HG02763 (cell line): Measurements from ENCODE around the gene HCN1.

Source experiments
- ATAC-seq: cut with Tn5 transposase; IDR thresholded peaks from one replicate; pipeline ENCODE4 v1.9.1; 2021; ENCODE audit warnings: mild to moderate bottlenecking, moderate library complexity; ENCODE audit not compliant: unreplicated experiment

Gene HCN1

DNA sequence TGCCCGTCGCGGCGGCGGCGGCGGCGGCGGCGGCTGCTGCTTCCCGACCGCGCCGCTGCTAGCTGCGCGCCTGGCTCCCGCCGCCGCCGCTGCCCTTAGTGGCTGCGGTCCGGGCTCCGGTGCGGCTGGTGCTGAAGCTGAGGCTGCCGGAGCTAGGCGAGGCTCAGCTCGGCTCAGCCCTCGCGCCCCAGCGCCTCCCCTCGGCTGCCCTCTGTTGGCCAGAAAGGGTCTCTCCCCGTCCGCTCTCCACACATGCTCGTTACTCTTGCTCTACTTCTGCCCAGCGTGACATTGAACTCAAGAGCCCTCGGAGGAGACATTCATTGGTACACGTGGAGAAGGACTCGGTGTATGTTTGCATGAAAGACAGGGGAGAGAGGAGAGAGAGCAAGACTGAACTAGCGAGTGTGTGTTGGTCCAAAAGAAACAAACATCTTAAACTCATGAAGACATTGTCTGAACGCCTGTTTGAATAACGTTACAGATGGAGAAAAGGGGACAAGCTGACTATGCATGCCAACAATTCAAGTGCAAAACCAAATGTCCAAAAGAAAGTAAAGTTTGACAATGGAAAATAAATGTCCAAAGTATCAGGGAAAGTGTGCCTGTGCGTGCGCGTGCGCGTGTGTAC, at the start of gene HCN1:
Gene HCN1 (minus strand): TSS at position 175 of the 631 bp plus-strand sequence.
- ATAC-seq = peak; percentile 73

DNA sequence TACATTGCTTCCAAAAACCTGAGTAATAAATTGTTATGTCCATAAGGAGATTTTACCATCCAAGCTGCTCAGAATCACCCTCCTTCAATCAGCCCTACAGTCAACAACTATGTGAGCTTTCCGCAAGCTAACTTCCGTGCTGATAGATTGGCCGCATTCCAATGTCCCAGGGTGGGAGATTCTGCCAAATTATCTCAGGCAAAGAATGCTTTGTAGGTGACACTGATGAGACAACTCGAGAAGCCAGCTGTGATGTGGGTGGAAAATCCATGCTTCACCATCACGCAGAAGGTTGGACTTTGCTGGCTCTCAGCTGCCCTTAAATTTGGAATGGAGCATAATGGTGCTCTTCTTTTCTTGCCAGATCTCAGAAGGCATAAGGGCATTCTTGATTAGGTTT, 44.9 kb upstream of the HCN1 start:
- no peak for ATAC-seq

DNA sequence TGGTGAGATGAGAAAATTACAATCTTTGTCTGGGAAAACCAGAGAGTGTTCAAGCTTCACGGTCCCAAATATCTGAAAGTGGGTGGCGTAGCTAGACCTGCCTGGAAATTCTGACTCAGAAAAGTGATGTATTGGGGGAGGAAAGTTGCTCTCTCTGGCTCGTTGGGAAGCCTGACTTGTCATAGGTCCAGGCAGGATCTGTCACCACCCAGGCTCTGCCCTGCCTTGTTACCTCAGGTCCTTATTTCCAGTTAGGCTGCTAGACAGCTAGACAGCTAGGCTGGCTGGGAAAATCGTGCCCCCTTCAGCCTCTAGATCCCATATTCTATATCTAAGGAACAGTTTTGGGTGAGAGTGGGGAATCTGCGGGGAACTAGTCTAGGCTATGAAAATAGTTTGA, 41.0 kb upstream of the HCN1 start:
- no peak for ATAC-seq

DNA sequence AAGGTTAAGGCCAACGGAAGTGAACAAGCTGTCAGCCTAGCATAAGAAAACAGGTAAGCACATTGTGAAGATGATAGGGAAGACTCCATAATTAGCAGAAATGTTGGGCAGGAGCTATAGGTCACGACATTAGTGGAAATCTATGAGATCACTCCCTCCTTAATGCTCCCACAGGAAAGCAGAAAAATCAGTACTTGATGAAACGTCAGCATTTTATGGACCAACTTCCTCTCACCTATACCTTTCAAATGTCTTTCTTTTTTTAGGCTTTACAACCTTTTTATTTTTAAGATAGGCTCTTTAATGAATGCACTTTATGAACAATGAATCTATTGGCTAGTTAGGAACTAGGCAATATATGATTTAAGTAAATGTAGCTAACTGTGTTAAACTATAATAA, 29.4 kb upstream of the HCN1 start:
- ATAC-seq = no peak

DNA sequence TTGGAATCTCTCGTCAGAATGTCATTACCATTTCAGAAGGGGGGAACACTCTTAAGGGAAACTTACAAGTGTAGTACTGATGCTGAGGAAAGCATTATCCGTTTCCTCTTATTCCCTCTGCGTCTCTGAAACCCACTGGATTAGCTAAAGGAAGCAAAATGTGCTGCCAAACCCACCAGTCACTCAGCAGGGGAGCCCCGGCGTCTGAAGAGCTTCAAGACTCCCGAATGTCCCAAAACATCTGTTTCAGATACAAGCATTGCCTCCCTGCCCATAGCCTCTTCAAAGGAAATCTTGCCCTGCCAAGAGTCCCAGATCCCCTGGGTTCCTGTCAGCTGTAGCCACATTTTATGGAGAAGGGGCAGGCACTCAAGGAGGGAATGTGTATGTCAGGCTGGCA, 1.0 kb upstream of the HCN1 start:
- no peak for ATAC-seq

DNA sequence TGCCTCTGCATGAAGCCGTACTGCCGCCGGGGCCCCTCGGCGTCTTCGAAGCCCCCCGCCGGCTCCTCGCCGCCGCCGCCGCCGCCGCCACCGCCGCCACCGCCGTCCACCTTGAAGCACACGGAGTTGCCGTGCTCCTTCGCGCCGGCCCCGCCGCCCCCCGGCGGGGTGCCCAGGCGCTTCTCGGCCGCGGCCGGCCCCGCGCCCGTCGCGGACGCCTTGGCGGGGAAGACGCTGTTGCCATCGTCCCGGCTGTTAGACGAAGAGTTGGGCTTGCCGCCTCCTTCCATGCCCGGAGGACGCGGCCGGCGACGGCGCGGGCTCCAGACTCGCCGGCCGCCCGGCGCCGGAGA, 400 bp downstream of the HCN1 start:
- peak; percentile 22 for ATAC-seq

DNA sequence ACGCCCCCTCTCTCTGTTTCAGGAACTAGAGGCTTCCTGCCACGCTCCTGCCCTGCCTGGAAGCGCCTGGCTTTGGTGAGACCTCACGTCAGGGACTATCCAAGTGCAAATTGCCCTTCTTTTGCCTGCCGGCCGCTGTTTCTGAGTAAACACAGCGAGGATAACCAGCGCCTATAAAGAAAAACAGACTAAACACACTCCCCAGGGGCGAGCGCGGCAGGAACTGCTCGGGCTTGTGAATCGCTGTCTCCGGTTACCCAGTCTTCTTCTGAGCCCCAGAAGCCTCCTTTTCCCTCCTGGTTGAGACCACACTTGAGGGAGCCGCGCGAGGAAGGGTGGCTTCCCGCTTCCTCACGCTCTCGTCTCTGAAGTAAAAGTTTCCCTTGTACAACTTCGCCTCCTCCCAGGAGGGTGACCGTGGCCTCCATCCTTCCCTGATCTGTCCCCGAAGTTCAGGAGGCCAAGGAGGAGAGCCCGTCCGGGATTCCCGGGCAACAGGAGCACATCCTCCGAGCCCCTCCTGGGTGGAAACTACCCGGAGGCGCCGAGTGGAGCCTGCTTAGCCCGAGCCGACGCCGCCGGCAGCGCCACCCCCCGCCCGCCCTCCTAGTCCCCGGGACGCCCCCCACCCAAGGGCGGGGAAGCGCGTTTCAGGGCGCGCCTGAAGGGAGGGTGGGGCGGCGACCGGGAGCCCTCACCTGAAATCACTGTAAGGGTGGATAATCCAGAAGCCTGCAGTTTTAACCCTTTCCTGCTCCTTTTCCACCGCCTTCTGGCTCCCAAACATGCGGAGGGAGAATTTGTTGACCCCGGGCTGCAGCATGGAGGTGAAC, 993 bp downstream of the HCN1 start:
- no peak for ATAC-seq

DNA sequence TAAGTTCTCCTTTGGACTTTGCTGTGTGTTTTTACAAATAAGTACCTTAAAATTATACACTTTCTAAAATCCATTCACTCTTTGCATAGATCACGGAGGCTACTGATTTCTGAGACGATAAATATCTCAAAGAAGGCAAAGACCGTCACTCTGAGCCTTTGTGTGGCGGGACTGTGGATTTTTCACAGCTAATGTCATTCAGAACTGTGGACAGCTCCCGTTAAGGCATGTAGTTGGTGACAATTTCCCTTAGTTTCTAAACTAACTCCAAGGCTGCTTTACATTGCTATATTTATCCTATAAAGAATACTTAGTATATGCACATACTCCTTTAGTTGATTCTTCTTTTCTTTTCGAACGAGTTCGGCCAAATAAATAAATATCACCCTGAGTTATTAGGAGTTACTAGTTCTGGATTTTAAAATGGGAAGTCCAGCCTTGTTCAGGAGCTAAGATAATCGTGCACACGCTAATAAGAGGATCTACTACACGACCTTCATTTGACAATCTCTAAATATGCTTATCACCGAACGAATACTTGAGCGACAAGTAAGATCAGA, 1.8 kb downstream of the HCN1 start:
- ATAC-seq = no peak

DNA sequence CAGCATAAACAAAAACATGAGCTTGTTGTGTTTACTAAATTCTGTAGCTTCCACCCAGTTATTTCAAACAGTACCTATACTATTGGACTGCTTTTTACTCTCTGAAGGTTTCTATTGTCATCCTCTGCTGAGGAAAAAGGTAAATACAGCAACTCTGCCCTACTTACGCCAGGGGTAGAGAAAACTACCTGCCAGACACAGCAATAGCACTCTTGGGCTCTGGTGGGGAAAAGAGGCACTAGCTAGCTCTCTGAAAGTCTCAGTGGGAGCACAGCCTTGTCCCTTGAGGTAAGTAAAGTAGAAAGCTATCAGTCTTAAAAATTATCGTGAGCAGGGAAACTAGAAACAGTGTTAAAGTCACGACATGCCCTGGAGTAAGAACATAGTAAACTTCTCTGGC, 3.7 kb downstream of the HCN1 start:
- no peak for ATAC-seq

DNA sequence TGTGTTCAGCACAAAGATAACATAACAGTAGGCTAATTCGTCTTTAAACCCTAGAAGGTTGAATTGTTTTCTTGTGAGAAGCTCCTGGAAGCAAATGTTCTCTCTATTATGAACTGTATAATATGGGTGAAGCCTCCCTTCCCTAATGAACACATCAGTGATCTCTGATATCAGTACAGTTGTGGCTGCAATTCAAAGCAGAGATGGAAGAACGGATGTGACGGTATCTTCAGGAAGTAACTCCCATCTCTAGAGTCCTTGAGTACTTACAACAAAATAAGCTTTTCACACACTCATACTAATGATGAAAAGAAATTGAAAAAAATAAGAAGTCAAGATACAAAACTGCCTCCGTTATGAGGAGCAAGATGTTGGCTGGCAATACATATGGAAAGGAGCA, 4.5 kb downstream of the HCN1 start:
- no peak for ATAC-seq

DNA sequence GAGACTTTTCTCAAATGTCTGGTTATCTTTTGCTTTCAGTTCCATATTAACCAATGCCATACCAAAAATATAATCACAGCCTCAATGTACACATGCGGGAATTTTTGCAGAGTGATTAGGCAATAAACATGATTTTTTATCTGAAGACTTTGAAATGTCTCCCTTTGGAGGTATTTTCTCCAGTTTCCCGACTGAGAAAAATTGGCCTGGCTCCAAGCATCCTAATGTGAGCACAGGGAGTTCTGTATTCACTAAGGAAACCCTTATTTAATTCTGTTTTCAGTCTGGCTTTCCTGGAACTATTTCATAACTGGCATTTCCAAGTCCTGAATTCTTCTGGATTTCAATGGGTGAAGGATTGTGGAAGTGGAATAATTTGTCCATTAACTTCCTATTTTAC, 8.5 kb downstream of the HCN1 start:
- no peak for ATAC-seq

DNA sequence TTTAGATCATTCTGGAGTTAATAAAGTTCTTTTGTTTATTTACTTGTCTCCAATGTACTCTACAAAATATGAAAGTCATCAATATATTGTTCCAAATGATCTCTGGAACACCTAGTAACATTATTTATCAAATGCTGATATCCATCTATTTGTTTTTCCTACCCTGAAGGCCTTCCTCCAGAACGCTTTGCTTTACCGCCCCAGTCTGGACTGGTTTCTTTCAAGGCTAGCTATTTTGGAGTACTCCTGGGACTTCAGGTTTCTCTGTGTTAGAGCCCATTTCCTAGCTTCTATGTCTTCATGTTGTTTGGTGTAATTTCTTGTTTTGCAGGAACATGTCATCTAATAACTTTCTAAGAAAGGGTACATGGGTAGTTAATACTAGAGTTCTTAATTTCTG, 9.6 kb downstream of the HCN1 start:
- ATAC-seq = no peak

DNA sequence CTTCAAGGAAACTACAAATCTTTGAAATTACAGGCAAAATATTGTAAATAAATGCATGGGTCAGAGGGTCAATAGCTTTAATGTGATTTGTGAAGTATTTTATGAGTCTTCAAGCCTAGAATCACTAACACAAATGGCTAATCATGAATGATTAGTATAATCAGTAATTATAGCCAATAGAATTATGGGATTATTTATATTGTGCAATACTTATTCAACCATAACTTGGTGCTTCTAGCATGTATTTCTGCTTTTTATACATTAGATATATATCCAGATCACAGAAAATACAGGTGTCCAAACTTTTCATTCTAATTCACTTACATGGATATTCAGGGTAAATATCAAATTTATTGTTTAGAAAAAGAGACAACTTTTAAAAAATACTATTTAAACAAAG, 12.1 kb downstream of the HCN1 start:
- ATAC-seq = no peak

DNA sequence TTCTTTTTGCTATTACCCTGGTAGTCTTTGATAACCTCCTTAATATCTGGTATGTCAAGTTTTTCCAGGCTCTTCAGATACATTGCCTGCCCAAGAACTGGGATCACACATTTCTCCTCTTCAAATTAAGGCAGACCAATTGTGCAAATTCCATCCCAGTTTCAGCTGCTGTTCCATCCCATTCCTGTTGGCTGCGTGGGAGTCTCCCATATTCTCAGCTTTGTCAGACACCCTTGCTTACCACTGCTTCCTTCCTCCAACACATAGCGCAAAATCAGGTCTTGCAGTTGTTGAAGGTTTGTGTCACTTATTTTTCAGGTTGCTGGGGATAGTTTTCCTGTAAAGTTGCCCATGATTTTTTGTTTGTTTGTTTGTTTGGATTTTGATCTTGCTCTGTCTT, 15.2 kb downstream of the HCN1 start:
- ATAC-seq = no peak

DNA sequence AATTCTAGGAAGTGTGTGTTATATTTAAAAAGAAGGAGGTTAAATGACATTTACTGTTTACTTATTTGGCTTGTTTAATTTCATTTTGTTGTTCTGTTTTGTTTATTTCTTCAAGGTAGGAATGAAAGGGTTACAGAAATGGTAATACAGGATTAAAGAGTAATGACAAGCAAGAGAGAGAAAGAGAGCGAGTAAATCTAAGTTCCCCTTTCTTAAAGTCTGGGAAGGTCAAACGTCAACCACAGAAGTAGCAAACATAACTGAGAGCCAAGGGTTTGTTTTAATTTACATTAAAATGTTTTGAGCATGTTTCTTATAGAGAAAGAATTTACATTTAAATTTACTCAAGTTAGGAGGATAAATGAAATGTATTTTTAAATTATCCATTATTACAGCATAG, 18.7 kb downstream of the HCN1 start:
- ATAC-seq = no peak

DNA sequence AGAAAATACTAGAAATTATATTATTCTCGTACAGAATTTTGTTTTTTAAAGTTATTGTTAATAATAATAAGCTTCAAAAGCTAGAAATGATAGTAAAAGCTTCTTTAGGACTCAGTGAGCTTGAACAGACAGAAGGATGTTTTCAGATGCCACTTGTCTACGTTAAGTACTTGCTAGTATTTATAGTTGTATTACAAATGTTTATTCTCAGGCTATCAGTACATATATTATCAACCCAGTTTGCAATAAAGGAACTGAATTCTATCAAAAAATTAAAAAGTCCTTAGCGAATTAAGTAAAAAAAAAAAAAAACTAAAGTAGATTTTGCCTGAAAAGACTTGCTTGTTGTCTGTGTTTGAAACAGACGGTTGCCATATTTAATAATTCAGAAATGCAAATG, 23.9 kb downstream of the HCN1 start:
- no peak for ATAC-seq

DNA sequence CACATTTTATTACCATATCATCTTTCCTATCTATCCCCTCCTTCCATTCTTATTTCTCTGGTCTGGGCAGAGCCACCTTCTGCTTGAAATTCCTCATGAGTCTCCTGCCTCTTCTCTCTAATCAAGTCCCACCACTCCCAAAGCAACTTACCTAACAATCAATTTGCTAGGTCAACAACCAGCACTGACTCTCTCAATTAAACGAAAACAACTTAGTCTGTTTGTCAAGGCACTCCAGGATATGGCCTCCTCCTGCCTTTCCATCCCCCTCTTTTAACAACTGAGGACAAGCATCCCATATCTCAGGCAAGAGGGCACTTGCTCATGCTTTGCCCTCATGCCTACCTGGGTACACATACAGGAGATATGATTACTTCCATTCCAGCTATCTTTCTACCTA, 47.4 kb downstream of the HCN1 start:
- ATAC-seq = no peak

DNA sequence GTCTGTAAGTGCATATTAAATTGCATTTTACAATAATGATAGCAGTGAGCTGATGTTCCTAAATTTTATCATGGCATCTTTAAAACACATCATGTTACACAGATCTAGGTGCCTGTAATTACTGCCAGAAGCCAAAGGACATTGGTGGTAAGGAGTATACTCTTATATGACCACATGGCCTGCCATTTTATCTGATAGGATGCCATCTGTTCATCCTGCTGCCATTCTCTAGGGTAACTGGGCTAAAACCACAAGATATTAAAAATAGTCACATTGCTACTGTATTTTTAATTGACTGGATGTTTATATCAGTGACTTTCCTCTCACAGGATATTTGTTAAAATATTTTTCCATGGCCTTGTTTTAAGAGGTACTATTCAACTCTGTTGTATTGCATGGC, 53.1 kb downstream of the HCN1 start:
- no peak for ATAC-seq

DNA sequence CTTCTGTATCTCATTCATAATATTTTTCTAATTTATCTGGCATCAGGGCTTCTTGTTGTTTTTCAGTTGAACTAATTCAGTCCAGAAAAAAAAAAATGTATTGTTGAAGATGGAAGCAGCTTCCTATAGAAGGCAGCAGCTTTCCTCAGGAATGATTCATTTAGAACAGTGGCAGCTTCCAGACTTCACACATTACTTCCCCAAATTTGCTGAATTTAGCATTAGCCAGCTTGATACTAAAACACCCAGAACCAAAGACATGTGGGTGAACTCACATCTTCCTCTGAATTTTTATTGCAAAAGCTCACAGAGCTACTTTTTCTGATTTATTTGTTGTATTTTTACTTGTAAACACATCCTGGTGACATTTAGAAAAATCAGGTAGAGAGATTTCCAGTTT, 53.8 kb downstream of the HCN1 start:
- ATAC-seq = no peak

DNA sequence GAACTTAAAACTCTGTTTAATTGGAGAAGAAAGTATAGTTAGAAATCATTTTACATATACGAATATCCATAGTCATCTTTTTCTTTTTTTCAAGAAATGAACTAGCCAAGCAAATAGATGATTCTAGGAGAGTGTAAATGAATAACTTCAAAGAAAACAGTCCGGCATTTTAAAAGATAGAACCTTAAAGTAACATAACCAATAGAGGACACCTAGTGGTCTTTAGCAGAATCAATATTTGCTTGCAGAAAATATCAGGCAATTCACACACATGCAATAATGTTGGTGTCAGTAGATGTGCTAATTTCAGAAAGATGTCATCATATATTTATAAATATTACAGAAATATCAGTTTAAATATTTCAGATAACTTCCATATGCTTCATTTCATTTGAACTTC, 57.1 kb downstream of the HCN1 start:
- no peak for ATAC-seq

DNA sequence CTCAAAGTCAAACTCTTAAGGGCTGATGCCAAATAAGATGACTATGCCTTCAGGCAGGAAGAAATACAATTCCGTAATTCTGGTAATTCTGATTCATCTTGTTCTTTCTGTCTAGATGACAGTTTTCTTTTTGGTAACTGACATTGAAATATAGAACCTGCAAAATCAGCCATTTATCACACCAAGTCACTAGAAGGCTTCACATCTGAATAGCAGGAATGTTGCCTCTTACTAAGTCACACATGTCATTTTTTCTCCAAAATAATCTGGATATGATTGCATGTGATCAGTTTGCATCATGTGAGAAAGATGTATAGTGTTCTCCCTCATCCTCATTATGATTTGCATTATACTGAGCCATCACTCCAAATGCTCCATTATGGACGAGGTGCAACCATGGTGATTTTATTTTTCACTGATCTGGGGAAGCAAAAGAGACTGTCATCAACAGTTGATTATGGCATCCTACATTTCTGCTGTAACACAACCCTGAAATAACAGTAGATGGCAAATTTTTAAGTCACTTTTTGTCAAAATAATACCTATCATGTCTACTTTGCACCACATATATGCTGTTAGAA, 69.0 kb downstream of the HCN1 start:
- ATAC-seq = no peak

DNA sequence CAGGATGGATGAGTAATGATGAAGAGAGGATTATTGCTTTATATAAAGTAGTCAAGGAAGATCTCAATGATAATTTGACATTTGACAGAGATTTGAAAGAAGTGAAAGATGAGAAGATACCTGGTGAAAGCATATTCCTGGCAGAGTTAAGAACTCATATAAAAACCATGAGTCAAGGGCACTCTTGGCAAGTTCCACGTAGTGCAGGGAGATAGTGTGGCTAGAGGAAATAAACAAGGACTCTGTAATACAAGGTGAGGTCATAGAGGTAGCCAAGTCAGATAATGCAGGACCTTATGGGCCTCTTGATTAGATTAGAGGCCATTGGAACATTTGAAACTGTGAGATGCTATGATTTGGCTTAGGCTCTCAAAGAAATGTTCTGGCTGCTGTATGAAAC, 72.3 kb downstream of the HCN1 start:
- ATAC-seq = no peak
